GM23338 (cell line): ENCODE data around the gene TNFRSF19. TPM values are rescaled to one million over a fixed set of nuclear protein-coding genes. Genes with fewer than 3 reads are reported as not detected.

ENCODE experiments used
- ATAC-seq: fragments of 200-7000 bp; cut with Tn5 transposase; 3 replicates; pipeline ENCODE4 v1.9.1; 2020
- DNase-seq: peaks from one replicate; pipeline ENCODE4 v3.0.0-alpha.2; 2015; ENCODE audit warnings: low spot score
- H2AFZ ChIP-seq: fragments of 200-600 bp; sonication (generic); 2 replicates; pipeline ENCODE4 v1.8.0; 2016; ENCODE audit warnings: antibody characterized with exemption, mild to moderate bottlenecking, moderate library complexity
- H3F3A ChIP-seq: fragments of 200-600 bp; sonication (generic); replicated peaks from 2 replicates; pipeline ENCODE4 v1.8.0; 2017; ENCODE audit warnings: antibody characterized with exemption, mixed run types, low read depth
- H3K27ac ChIP-seq: fragments of 200-600 bp; sonication (generic); 2 replicates; pipeline ENCODE4 v1.6.1; 2016; ENCODE audit warnings: low read depth
- H3K27me3 ChIP-seq: fragments of 200-600 bp; sonication (generic); 2 replicates; pipeline ENCODE4 v1.8.0; 2016; ENCODE audit warnings: mild to moderate bottlenecking, mixed run types, moderate library complexity; ENCODE audit not compliant: insufficient read depth
- H3K36me3 ChIP-seq: fragments of 200-600 bp; sonication (generic); 2 replicates; pipeline ENCODE4 v1.8.0; 2016; ENCODE audit warnings: mild to moderate bottlenecking; ENCODE audit not compliant: insufficient read depth
- H3K4me1 ChIP-seq: fragments of 200-600 bp; sonication (generic); 2 replicates; pipeline ENCODE4 v1.8.0; 2016; ENCODE audit warnings: mild to moderate bottlenecking, moderate library complexity; ENCODE audit not compliant: insufficient read depth
- H3K4me2 ChIP-seq: fragments of 200-600 bp; sonication (generic); 2 replicates; pipeline ENCODE4 v1.7.1; 2017; ENCODE audit warnings: mixed run types
- H3K4me3 ChIP-seq: fragments of 200-600 bp; sonication (generic); 2 replicates; pipeline ENCODE4 v1.6.1; 2016; ENCODE audit warnings: mixed run types
- H3K79me2 ChIP-seq: fragments of 200-600 bp; sonication (generic); replicated peaks from 2 replicates; pipeline ENCODE4 v1.8.0; 2017; ENCODE audit warnings: mild to moderate bottlenecking; ENCODE audit not compliant: insufficient read depth
- H3K9me2 ChIP-seq: fragments of 200-600 bp; sonication (generic); 2 replicates; pipeline ENCODE4 v1.8.0; 2017; ENCODE audit not compliant: insufficient read depth
- H4K20me1 ChIP-seq: fragments of 200-600 bp; sonication (generic); replicated peaks from 2 replicates; pipeline ENCODE4 v1.8.0; 2017; ENCODE audit warnings: mild to moderate bottlenecking; ENCODE audit not compliant: insufficient read depth
- H3K27ac Mint-ChIP-seq: 2 replicates; pipeline ENCODE4 v1.8.0; 2020; ENCODE audit warnings: inconsistent platforms, mild to moderate bottlenecking, moderate library complexity, mixed read lengths
- H3K27me3 Mint-ChIP-seq: 3 replicates; pipeline ENCODE4 v1.8.0; 2022; ENCODE audit warnings: low read depth, mild to moderate bottlenecking, moderate library complexity, mixed read lengths, inconsistent platforms; ENCODE audit not compliant: insufficient read depth, poor library complexity
- H3K36me3 Mint-ChIP-seq: 3 replicates; pipeline ENCODE4 v1.8.0; 2021; ENCODE audit warnings: low read depth, mild to moderate bottlenecking, inconsistent platforms, moderate library complexity, mixed read lengths
- H3K4me1 Mint-ChIP-seq: 3 replicates; pipeline ENCODE4 v1.8.0; 2020; ENCODE audit warnings: mild to moderate bottlenecking, inconsistent platforms, mixed read lengths
- H3K4me3 Mint-ChIP-seq: 3 replicates; pipeline ENCODE4 v1.8.0; 2021; ENCODE audit warnings: moderate library complexity, mild to moderate bottlenecking, inconsistent platforms, mixed read lengths
- H3K9me3 Mint-ChIP-seq: 3 replicates; pipeline ENCODE4 v1.8.0; 2020; ENCODE audit warnings: moderate library complexity, mild to moderate bottlenecking, inconsistent platforms, mixed read lengths
- CREB1 ChIP-seq: fragments of 250-450 bp; sonication (Bioruptor Pico); IDR thresholded peaks from 2 replicates; pipeline ENCODE4 v1.5.0; 2020; ENCODE audit warnings: low read depth, mild to moderate bottlenecking, moderate library complexity
- EZH2 ChIP-seq: fragments of 200-600 bp; sonication (generic); IDR thresholded peaks from one replicate; pipeline ENCODE4 v1.8.0; 2017; ENCODE audit warnings: antibody characterized with exemption, mild to moderate bottlenecking, low read depth; ENCODE audit not compliant: unreplicated experiment
- EZH2phosphoT487 ChIP-seq: fragments of 200-600 bp; sonication (generic); IDR thresholded peaks from one replicate; pipeline ENCODE4 v1.8.1; 2018; ENCODE audit warnings: antibody characterized with exemption; ENCODE audit not compliant: unreplicated experiment
- JUNB ChIP-seq: IDR thresholded peaks from one replicate; pipeline ENCODE4 v1.6.1; 2016; ENCODE audit warnings: antibody characterized with exemption; ENCODE audit not compliant: unreplicated experiment
- NANOG ChIP-seq: IDR thresholded peaks from 2 replicates; pipeline ENCODE4 v1.6.1; 2016; ENCODE audit warnings: antibody characterized with exemption, borderline replicate concordance
- POLR2AphosphoS5 ChIP-seq: IDR thresholded peaks from 2 replicates; pipeline ENCODE4 v1.6.1; 2016; ENCODE audit warnings: antibody characterized with exemption, low read depth
- STAT1 ChIP-seq: IDR thresholded peaks from one replicate; pipeline ENCODE4 v1.6.1; 2016; ENCODE audit warnings: antibody characterized with exemption; ENCODE audit not compliant: unreplicated experiment
- ZNF114 ChIP-seq: fragments of 250-450 bp; sonication (Bioruptor Pico); IDR thresholded peaks from 2 replicates; pipeline ENCODE4 v1.5.0; 2020; ENCODE audit warnings: mild to moderate bottlenecking, moderate library complexity
- ZNF331 ChIP-seq: fragments of 250-450 bp; sonication (Bioruptor Pico); IDR thresholded peaks from 2 replicates; pipeline ENCODE4 v1.5.0; 2020; ENCODE audit warnings: low read depth, mild to moderate bottlenecking, moderate library complexity
- polyA plus RNA-seq: library from polyadenylated mRNA; unstranded; fragments of >200 nt; fragmentation: Nextera tagmentation; extraction: Ambion mirVana; gene quantifications from 2 replicates; pipeline ENCODE4 v1.2.1, GENCODE V29; 2016
- total RNA-seq: library from RNA; depleted of rRNA; stranded (reverse); fragments of >200 nt; shearing (Covaris generic); gene quantifications from 2 replicates; pipeline ENCODE4 v1.2.3, GENCODE V29; 2014
- TF ChIP-seq, protein P1 (sequence below): fragments of 250-450 bp; sonication (Bioruptor Pico); IDR thresholded peaks from 2 replicates; pipeline ENCODE4 v1.5.0; 2020; ENCODE audit warnings: mild to moderate bottlenecking, moderate library complexity
- TF ChIP-seq, protein P2 (sequence below): IDR thresholded peaks from one replicate; pipeline ENCODE4 v1.6.1; 2018; ENCODE audit warnings: antibody characterized with exemption; ENCODE audit not compliant: unreplicated experiment
- TF ChIP-seq, protein P3 (sequence below), 2 experiments: fragments of 200-600 bp in 1 of 2; sonication (generic) in 1 of 2; conservative IDR thresholded peaks; 2 replicates each; pipeline versions ENCODE4 v1.5.1 to v1.6.1; 2016 to 2017; ENCODE audit warnings: antibody characterized with exemption in 2 of 2, low read depth in 2 of 2, mild to moderate bottlenecking in 2 of 2, moderate library complexity in 1 of 2
- TF ChIP-seq, protein P4 (sequence below): IDR thresholded peaks from 2 replicates; pipeline ENCODE4 v1.6.1; 2016; ENCODE audit warnings: antibody characterized with exemption

The TNFRSF19 gene
- total and polyA plus RNA-seq, 2 experiments from 2014 or later: 0.21 to 0.35 TPM

DNA sequence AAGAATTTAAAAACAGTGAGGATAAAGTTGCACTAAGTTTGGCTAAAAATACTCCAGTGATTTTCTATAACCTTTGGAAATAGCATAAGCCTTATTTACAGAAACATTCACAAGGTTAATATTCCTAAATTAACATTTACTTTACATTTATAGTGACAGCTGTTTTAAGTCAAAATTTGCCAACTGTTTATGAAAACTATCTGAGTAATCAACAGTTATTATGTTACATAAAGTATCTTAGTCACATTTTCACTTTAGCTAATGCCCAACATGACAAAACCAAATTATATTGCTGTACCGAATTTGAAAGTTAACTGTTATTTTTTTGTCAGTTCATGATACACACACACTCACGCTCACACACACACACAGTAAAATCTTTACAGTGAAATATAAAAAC, 1.2 kb downstream of the TNFRSF19 start:
- no peak for ATAC-seq

More for the DNA sequence above, 1.2 kb downstream of the TNFRSF19 start:
- TF ChIP-seq, protein P1, sequence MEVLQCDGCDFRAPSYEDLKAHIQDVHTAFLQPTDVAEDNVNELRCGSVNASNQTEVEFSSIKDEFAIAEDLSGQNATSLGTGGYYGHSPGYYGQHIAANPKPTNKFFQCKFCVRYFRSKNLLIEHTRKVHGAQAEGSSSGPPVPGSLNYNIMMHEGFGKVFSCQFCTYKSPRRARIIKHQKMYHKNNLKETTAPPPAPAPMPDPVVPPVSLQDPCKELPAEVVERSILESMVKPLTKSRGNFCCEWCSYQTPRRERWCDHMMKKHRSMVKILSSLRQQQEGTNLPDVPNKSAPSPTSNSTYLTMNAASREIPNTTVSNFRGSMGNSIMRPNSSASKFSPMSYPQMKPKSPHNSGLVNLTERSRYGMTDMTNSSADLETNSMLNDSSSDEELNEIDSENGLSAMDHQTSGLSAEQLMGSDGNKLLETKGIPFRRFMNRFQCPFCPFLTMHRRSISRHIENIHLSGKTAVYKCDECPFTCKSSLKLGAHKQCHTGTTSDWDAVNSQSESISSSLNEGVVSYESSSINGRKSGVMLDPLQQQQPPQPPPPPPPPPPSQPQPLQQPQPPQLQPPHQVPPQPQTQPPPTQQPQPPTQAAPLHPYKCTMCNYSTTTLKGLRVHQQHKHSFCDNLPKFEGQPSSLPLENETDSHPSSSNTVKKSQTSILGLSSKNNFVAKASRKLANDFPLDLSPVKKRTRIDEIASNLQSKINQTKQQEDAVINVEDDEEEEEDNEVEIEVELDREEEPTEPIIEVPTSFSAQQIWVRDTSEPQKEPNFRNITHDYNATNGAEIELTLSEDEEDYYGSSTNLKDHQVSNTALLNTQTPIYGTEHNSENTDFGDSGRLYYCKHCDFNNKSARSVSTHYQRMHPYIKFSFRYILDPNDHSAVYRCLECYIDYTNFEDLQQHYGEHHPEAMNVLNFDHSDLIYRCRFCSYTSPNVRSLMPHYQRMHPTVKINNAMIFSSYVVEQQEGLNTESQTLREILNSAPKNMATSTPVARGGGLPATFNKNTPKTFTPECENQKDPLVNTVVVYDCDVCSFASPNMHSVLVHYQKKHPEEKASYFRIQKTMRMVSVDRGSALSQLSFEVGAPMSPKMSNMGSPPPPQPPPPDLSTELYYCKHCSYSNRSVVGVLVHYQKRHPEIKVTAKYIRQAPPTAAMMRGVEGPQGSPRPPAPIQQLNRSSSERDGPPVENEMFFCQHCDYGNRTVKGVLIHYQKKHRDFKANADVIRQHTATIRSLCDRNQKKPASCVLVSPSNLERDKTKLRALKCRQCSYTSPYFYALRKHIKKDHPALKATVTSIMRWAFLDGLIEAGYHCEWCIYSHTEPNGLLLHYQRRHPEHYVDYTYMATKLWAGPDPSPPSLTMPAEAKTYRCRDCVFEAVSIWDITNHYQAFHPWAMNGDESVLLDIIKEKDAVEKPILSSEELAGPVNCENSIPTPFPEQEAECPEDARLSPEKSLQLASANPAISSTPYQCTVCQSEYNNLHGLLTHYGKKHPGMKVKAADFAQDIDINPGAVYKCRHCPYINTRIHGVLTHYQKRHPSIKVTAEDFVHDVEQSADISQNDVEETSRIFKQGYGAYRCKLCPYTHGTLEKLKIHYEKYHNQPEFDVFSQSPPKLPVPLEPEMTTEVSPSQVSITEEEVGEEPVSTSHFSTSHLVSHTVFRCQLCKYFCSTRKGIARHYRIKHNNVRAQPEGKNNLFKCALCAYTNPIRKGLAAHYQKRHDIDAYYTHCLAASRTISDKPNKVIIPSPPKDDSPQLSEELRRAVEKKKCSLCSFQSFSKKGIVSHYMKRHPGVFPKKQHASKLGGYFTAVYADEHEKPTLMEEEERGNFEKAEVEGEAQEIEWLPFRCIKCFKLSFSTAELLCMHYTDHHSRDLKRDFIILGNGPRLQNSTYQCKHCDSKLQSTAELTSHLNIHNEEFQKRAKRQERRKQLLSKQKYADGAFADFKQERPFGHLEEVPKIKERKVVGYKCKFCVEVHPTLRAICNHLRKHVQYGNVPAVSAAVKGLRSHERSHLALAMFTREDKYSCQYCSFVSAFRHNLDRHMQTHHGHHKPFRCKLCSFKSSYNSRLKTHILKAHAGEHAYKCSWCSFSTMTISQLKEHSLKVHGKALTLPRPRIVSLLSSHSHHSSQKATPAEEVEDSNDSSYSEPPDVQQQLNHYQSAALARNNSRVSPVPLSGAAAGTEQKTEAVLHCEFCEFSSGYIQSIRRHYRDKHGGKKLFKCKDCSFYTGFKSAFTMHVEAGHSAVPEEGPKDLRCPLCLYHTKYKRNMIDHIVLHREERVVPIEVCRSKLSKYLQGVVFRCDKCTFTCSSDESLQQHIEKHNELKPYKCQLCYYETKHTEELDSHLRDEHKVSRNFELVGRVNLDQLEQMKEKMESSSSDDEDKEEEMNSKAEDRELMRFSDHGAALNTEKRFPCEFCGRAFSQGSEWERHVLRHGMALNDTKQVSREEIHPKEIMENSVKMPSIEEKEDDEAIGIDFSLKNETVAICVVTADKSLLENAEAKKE (CRISPR knock-in tag): no peak
- no peak for TF ChIP-seq ZNF114 (CRISPR knock-in tag)
- no peak for TF ChIP-seq POLR2AphosphoS5
- no peak for TF ChIP-seq ZNF331
- TF ChIP-seq, protein P2, sequence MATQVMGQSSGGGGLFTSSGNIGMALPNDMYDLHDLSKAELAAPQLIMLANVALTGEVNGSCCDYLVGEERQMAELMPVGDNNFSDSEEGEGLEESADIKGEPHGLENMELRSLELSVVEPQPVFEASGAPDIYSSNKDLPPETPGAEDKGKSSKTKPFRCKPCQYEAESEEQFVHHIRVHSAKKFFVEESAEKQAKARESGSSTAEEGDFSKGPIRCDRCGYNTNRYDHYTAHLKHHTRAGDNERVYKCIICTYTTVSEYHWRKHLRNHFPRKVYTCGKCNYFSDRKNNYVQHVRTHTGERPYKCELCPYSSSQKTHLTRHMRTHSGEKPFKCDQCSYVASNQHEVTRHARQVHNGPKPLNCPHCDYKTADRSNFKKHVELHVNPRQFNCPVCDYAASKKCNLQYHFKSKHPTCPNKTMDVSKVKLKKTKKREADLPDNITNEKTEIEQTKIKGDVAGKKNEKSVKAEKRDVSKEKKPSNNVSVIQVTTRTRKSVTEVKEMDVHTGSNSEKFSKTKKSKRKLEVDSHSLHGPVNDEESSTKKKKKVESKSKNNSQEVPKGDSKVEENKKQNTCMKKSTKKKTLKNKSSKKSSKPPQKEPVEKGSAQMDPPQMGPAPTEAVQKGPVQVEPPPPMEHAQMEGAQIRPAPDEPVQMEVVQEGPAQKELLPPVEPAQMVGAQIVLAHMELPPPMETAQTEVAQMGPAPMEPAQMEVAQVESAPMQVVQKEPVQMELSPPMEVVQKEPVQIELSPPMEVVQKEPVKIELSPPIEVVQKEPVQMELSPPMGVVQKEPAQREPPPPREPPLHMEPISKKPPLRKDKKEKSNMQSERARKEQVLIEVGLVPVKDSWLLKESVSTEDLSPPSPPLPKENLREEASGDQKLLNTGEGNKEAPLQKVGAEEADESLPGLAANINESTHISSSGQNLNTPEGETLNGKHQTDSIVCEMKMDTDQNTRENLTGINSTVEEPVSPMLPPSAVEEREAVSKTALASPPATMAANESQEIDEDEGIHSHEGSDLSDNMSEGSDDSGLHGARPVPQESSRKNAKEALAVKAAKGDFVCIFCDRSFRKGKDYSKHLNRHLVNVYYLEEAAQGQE: no peak
- TF ChIP-seq EZH2phosphoT487: no peak
- TF ChIP-seq, protein P3, sequence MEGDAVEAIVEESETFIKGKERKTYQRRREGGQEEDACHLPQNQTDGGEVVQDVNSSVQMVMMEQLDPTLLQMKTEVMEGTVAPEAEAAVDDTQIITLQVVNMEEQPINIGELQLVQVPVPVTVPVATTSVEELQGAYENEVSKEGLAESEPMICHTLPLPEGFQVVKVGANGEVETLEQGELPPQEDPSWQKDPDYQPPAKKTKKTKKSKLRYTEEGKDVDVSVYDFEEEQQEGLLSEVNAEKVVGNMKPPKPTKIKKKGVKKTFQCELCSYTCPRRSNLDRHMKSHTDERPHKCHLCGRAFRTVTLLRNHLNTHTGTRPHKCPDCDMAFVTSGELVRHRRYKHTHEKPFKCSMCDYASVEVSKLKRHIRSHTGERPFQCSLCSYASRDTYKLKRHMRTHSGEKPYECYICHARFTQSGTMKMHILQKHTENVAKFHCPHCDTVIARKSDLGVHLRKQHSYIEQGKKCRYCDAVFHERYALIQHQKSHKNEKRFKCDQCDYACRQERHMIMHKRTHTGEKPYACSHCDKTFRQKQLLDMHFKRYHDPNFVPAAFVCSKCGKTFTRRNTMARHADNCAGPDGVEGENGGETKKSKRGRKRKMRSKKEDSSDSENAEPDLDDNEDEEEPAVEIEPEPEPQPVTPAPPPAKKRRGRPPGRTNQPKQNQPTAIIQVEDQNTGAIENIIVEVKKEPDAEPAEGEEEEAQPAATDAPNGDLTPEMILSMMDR (conservative IDR thresholded peaks at IDR 0.05; ENCODE audit: low read depth in 2 of 2): no peak
- TF ChIP-seq EZH2: no peak
- TF ChIP-seq, protein P4, sequence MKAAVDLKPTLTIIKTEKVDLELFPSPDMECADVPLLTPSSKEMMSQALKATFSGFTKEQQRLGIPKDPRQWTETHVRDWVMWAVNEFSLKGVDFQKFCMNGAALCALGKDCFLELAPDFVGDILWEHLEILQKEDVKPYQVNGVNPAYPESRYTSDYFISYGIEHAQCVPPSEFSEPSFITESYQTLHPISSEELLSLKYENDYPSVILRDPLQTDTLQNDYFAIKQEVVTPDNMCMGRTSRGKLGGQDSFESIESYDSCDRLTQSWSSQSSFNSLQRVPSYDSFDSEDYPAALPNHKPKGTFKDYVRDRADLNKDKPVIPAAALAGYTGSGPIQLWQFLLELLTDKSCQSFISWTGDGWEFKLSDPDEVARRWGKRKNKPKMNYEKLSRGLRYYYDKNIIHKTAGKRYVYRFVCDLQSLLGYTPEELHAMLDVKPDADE: no peak
- no peak for TF ChIP-seq JUNB
- TF ChIP-seq STAT1: no peak
- no peak for TF ChIP-seq NANOG
- no peak for TF ChIP-seq CREB1
- H3K27ac Mint-ChIP-seq: no peak overlapping the region
- no peaks in the 10 kb centered on the region for H3K36me3 Mint-ChIP-seq
- DNase-seq: no peak
- H3K9me2 ChIP-seq: no peaks in the 10 kb centered on the region
- no peaks in the 10 kb centered on the region for H4K20me1 ChIP-seq
- no peak overlapping the region for H3K4me3 Mint-ChIP-seq
- H3K4me2 ChIP-seq: no peak overlapping the region
- no peaks in the 10 kb centered on the region for H3K36me3 ChIP-seq
- no peaks in the 10 kb centered on the region for H3K27me3 ChIP-seq
- peaks cover 11% of the 10 kb centered on the region for H3K4me1 Mint-ChIP-seq
- H3F3A ChIP-seq: no peaks in the 10 kb centered on the region
- H3K9me3 Mint-ChIP-seq: no peaks in the 10 kb centered on the region
- no peaks in the 10 kb centered on the region for H3K27me3 Mint-ChIP-seq
- no peak overlapping the region for H3K27ac ChIP-seq
- no peaks in the 10 kb centered on the region for H3K79me2 ChIP-seq
- H3K4me1 ChIP-seq: peaks cover 9% of the 10 kb centered on the region; the same call in 1 of the 2 replicates
- H3K4me3 ChIP-seq: no peak overlapping the region
- no peak overlapping the region for H2AFZ ChIP-seq
